K562 (cell line): ENCODE measurements around the gene FDX1. TPM values are rescaled to one million over a fixed set of nuclear protein-coding genes. Genes with fewer than 3 reads are reported as not detected.

Experiments used
- ATAC-seq: fragments of 200-7000 bp; cut with Tn5 transposase; 3 replicates; pipeline ENCODE4 v1.9.1; 2020; ENCODE audit warnings: moderate library complexity
- BruUV-seq: library from RNA; stranded (reverse); fragments of 400-500 nt; replicated peaks from 2 replicates; lab custom pipeline; 2021; lab: Mats Ljungman, UMichigan
- CTCF ChIA-PET: fragments of 300-600 bp; formaldehyde crosslinking; extraction: SDS; loops from one replicate; lab custom pipeline; 2021; ENCODE audit warnings: low intra/inter-chr PET ratio; lab: Yijun Ruan, JAX
- POLR2A ChIA-PET: fragments of 300-600, 350-650 bp; sonication (Branson Sonifier 250); formaldehyde crosslinking; extraction: SDS; loops from one replicate; lab custom pipeline; 2021; ENCODE audit warnings: antibody characterized with exemption, inconsistent platforms; lab: Yijun Ruan, JAX
- DNase-seq, 4 experiments: peaks; one replicate each; pipeline versions ENCODE4 v3.0.0 to v3.0.0-alpha.2; 2011 to 2018; ENCODE audit warnings: low spot score in 3 of 4, mixed read lengths in 3 of 4; ENCODE audit errors: extremely low read depth in 1 of 4
- FAIRE-seq: peaks from 2 replicates; lab custom pipeline; 2011; peaks lifted over from hg19 to GRCh38; lab: Jason Lieb, UNC
- H2AFZ ChIP-seq: 2 replicates; pipeline ENCODE4 v1.6.0; 2011; ENCODE audit warnings: low read depth, low read length, control low read depth, inconsistent platforms
- H3K27ac ChIP-seq: fragments of 200-600 bp; 3 replicates; pipeline ENCODE4 v1.8.0; 2011; ENCODE audit warnings: low read depth, mild to moderate bottlenecking, control low read depth, inconsistent platforms, low read length, moderate library complexity, mixed read lengths; ENCODE audit errors: extremely low read depth
- H3K27me3 ChIP-seq, 2 experiments: fragments of 300-600 bp in 1 of 2; 2 replicates in 1 of 2; 3 replicates in 1 of 2; pipeline versions ENCODE4 v1.6.0 to v1.8.0; 2011; ENCODE audit warnings: inconsistent platforms in 2 of 2, low read length in 2 of 2, mild to moderate bottlenecking in 1 of 2, mixed read lengths in 1 of 2, moderate library complexity in 1 of 2; ENCODE audit not compliant: control insufficient read depth in 2 of 2, insufficient read depth in 2 of 2
- H3K36me3 ChIP-seq: fragments of 300-600 bp; 3 replicates; pipeline ENCODE4 v1.8.0; 2011; ENCODE audit warnings: mild to moderate bottlenecking, low read length, inconsistent platforms; ENCODE audit not compliant: control insufficient read depth, insufficient read depth
- H3K4me1 ChIP-seq, 2 experiments: fragments of 200-600 bp in 1 of 2; replicated peaks in 1 of 2; 2 replicates in 1 of 2; 3 replicates in 1 of 2; pipeline versions ENCODE4 v1.5.1 to v1.8.0; 2011; ENCODE audit warnings: inconsistent platforms in 2 of 2, low read length in 2 of 2, mild to moderate bottlenecking in 1 of 2, mixed read lengths in 1 of 2, moderate library complexity in 1 of 2; ENCODE audit not compliant: control insufficient read depth in 2 of 2, insufficient read depth in 2 of 2
- H3K4me2 ChIP-seq: 2 replicates; pipeline ENCODE4 v1.6.1; 2011; ENCODE audit warnings: low read length, control low read depth, inconsistent platforms, mixed read lengths; ENCODE audit not compliant: insufficient read depth
- H3K4me3 ChIP-seq: fragments of 200-600 bp; sonication (generic), shearing (Covaris generic); 2 replicates; pipeline ENCODE4 v1.5.1; 2016; ENCODE audit warnings: control low read depth, inconsistent platforms
- H3K79me2 ChIP-seq: fragments of 200-600 bp; 3 replicates; pipeline ENCODE4 v1.8.0; 2011; ENCODE audit warnings: low read length, inconsistent platforms; ENCODE audit not compliant: control insufficient read depth, insufficient read depth
- H3K9ac ChIP-seq, 2 experiments: 2 replicates each; pipeline versions ENCODE4 v1.6.0 to v1.6.1; 2011; ENCODE audit warnings: low read depth in 2 of 2, low read length in 2 of 2, control low read depth in 1 of 2, inconsistent platforms in 1 of 2, mild to moderate bottlenecking in 1 of 2, mixed read lengths in 1 of 2; ENCODE audit not compliant: insufficient read depth in 1 of 2
- H3K9me1 ChIP-seq: one replicate; pipeline ENCODE4 v1.6.0; 2011; ENCODE audit warnings: inconsistent platforms, mild to moderate bottlenecking, low read length, moderate library complexity; ENCODE audit not compliant: control insufficient read depth, insufficient read depth
- H3K9me3 ChIP-seq: replicated peaks from 2 replicates; pipeline ENCODE4 v1.5.1; 2011; ENCODE audit warnings: low read depth, low read length, inconsistent platforms; ENCODE audit not compliant: control insufficient read depth, insufficient read depth
- H4K20me1 ChIP-seq: replicated peaks from 2 replicates; pipeline ENCODE4 v1.6.1; 2011; ENCODE audit warnings: low read length, inconsistent platforms, mixed read lengths; ENCODE audit not compliant: control insufficient read depth, insufficient read depth
- LEF1 ChIP-seq: fragments of 450-650 bp; IDR thresholded peaks from 2 replicates; pipeline ENCODE4 v1.6.1; 2016; ENCODE audit warnings: mild to moderate bottlenecking
- RBM25 ChIP-seq: fragments of 200-400 bp; formaldehyde crosslinking; IDR thresholded peaks from 2 replicates; pipeline ENCODE4 v1.6.1; 2018; ENCODE audit warnings: low read length, low read depth, moderate library complexity; ENCODE audit not compliant: severe bottlenecking
- SMARCE1 ChIP-seq: fragments of 450-650 bp; IDR thresholded peaks from 2 replicates; pipeline ENCODE4 v1.7.1; 2016; ENCODE audit warnings: mild to moderate bottlenecking
- SMC3 ChIP-seq: conservative IDR thresholded peaks from 2 replicates; pipeline ENCODE4 v1.6.1; 2011; ENCODE audit warnings: low read depth, low read length, improper control_type of control experiment; ENCODE audit not compliant: insufficient read depth
- U2AF2 ChIP-seq: fragments of 200-400 bp; formaldehyde crosslinking; optimal IDR thresholded peaks from 2 replicates; pipeline ENCODE3; 2017; ENCODE audit warnings: low read depth, mild to moderate bottlenecking, low read length
- ZBTB1 ChIP-seq: sonication (generic); formaldehyde crosslinking; IDR thresholded peaks from 2 replicates; pipeline ENCODE4 v1.8.1; 2023; ENCODE audit warnings: missing genetic modification reagents, low read depth, mild to moderate bottlenecking, borderline replicate concordance
- ZKSCAN1 ChIP-seq: fragments of 150-350 bp; IDR thresholded peaks from 2 replicates; pipeline ENCODE4 v1.6.1; 2016; ENCODE audit warnings: low read depth, low read length
- ZNF134 ChIP-seq: fragments of 250-450 bp; sonication (Bioruptor Pico); conservative IDR thresholded peaks from 2 replicates; pipeline ENCODE4 v1.4.0; 2020
- WGBS: fragments of 100-300 bp; shearing (Covaris generic); methylation state at CpG from one replicate; pipeline ENCODE4 v1.1.6; 2016; ENCODE audit warnings: low coverage, mixed read lengths; ENCODE audit not compliant: insufficient coverage; ENCODE audit errors: missing lambda C conversion rate; 5-methylcytosine and 5-hydroxymethylcytosine counted together
- in situ Hi-C: fragments of 300-500 bp; cut with MboI; formaldehyde crosslinking; loops from 4 replicates; pipeline ENCODE4 v1.15.0; 2018; ENCODE audit warnings: inconsistent platforms, mixed read lengths
- intact Hi-C: fragments of 100-400 bp; cut with micrococcal nuclease; formaldehyde crosslinking; loops from 2 replicates; pipeline ENCODE4 v1.14.2; 2022
- polyA plus RNA-seq, 8 experiments: library from polyadenylated mRNA; depleted of rRNA in 4 of 8; stranded (reverse) in 5 of 8; unstranded in 3 of 8; fragments of >200 nt; fragmentation: Nextera tagmentation in 2 of 8; fragmentation: Illumina TruSeq in 1 of 8; extraction: Ambion mirVana in 2 of 8; extraction: Trizol in 1 of 8; gene quantifications; 2 replicates each; pipeline versions ENCODE4 v1.2.1 to v1.2.3, GENCODE V29; 2011 to 2014; ENCODE audit warnings: inconsistent platforms in 1 of 8, missing spikeins in 1 of 8
- total RNA-seq, 7 experiments: library from RNA; depleted of rRNA in 6 of 7; stranded (reverse); fragments of >200 nt in 6 of 7; fragmentation: Illumina TruSeq in 2 of 7; extraction: Trizol in 2 of 7; gene quantifications; 2 replicates each; pipeline versions ENCODE4 v1.2.1 to v1.2.3, GENCODE V29; 2011 to 2021; ENCODE audit warnings: low replicate concordance in 1 of 7

Gene FDX1
- total and polyA plus RNA-seq, 9 of the 15 experiments (the other 6 are each of a cell fraction or from before 2014, with no cell fraction given) = 6.4 to 14.3 (median 11.4) TPM

DNA sequence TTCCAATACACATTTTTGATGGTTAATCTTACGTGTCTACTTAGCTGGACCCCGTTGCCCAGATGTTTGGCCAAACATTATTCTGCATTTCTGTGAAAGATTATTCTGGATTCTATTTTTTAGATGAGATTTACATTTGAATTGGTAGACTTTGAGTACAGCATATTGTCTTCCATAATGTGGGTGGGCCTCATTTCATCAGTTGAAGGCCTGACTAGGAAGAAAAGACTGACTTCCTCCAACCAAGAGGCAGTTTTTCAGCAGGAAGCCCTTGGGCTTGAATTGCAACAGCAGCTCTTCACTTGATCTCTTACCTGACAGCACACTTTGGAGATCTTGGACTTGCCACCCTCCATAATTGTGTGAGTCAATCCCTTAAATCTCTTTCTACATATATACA, 58.7 kb downstream of the FDX1 start:
- no TSS peak for BruUV-seq
- Histone ChIP-seq H3K4me1 (no peaks in the 10 kb centered on the region; a peak in 1 of 5 replicates), H3K9me1 (no peaks in the 10 kb centered on the region), H3K79me2 (no peaks in the 10 kb centered on the region), H3K27me3 (0 out of 5 replicates have a peak, but pooled peaks cover 0 to 2% of the 10 kb centered on the region in 2 experiments), H3K4me3 (no peak overlapping the region), H2AFZ (no peak overlapping the region), H3K27ac (no peak overlapping the region), H3K4me2 (no peak overlapping the region), H3K36me3 (no peaks in the 10 kb centered on the region), H3K9me3 (no peaks in the 10 kb centered on the region), H3K9ac (no peak overlapping the region), H4K20me1 (no peaks in the 10 kb centered on the region)
- no peak for DNase-seq
- ChIA-PET POLR2A (interaction anchor here (0.6 kb wide), 1 partner anchor 88 kb away, joined by 3 read pairs; no protein-coding TSS in a partner anchor), CTCF (no interaction called here)
- no peak for ATAC-seq
- TF ChIP-seq SMC3 (no peak), RBM25 (peak; percentile 43), ZBTB1 (CRISPR knock-in tag) (no peak), SMARCE1 (no peak), ZNF134 (CRISPR knock-in tag) (peak; percentile 98), ZKSCAN1 (no peak), U2AF2 (no peak), LEF1 (no peak)
- intact Hi-C loops = no loop called here
- in situ Hi-C loops = no loop called here
- WGBS = 12% methylated on average over 2 of the region's 2 CpGs
- FAIRE-seq = no peak
